Activated T-helper 1 cell treated with anti-CD3 and anti-CD28 coated beads, Interleukin-12 subunit alpha, Interleukin-12 subunit beta, Interleukin-2, Interleukin-4 antibody, amounts not matched to agents 30 ng/mL and 10 ng/mL and 1 ng/mL, durations not matched to agents 14 hours and 24 hours and 36 hours (primary cell): ENCODE results near the gene OR6S1. TPM values are rescaled to one million over a fixed set of nuclear protein-coding genes. Genes with fewer than 3 reads are reported as not detected.
A peak's percentile ranks its signal among the peaks of the same experiment; 100 is the strongest.

Source experiments
- DNase-seq: peaks from one replicate; pipeline ENCODE4 v3.0.0; 2021; ENCODE audit warnings: low spot score
- H3K27ac Mint-ChIP-seq: one replicate; pipeline ENCODE4 v1.8.0; 2021; ENCODE audit warnings: mild to moderate bottlenecking, mixed read lengths
- H3K27me3 Mint-ChIP-seq: one replicate; pipeline ENCODE4 v1.8.0; 2022; ENCODE audit warnings: mild to moderate bottlenecking, moderate library complexity, mixed read lengths; ENCODE audit not compliant: insufficient read depth
- H3K36me3 Mint-ChIP-seq: one replicate; pipeline ENCODE4 v1.8.0; 2021; ENCODE audit warnings: low read depth, mixed read lengths
- H3K4me1 Mint-ChIP-seq: one replicate; pipeline ENCODE4 v1.8.0; 2021; ENCODE audit warnings: low read depth, mixed read lengths
- H3K4me3 Mint-ChIP-seq: one replicate; pipeline ENCODE4 v1.8.0; 2021; ENCODE audit warnings: mild to moderate bottlenecking, moderate library complexity, mixed read lengths
- H3K9me3 Mint-ChIP-seq: one replicate; pipeline ENCODE4 v1.8.0; 2021; ENCODE audit warnings: mixed read lengths
- intact Hi-C: fragments of 100-400 bp; cut with micrococcal nuclease; formaldehyde crosslinking; loops from one replicate; pipeline ENCODE4 v1.15.1; 2024
- total RNA-seq: library from RNA; stranded (reverse); gene quantifications from 2 replicates; pipeline ENCODE4 v1.2.3, GENCODE V29; 2022

OR6S1 gene
- total RNA-seq, 1 donor from 2014 or later: not detected

GRCh38 chr14:20632448-20632830, 9.1 kb downstream of the OR6S1 start:
- H3K27me3 Mint-ChIP-seq: peaks cover 80% of the 10 kb centered on the region
- intact Hi-C loops: loop anchor here (2.0 to 5.0 kb wide), 3 partner anchors 58 to 340 kb away; partner anchors contain the start of gene PARP2
- DNase-seq: no peak

DNA sequence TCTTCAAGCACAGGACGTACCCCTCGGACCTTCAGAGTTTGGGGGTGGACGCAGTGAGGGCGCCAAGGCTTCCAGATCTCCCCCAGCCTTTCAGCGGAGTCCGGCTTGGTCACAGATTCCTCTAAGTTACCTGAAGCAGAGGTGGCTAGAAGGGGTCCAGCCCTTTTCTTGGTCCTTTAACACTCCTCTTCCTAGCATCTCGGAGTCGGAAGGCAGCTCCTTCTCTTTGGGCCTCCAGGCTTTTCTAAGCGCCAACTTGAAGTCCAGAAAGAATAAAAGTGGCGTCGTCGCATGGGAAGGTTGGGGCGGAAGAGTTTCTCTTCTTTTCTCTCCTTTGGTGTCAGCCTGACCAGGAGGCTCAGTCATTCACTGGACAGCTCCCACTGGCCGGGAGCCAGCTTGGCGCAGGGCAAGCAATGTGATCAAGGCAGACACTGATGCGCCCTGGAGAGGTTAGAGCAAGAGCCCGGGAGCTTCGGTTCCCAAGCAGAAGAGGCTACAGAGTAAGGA, 9.6 kb downstream of the OR6S1 start:
- intact Hi-C loops: loop anchor here (2.0 to 5.0 kb wide), 3 partner anchors 59 to 340 kb away; partner anchors contain the start of gene PARP2
- Mint-ChIP-seq H3K9me3 (peaks cover 4% of the 10 kb centered on the region), H3K36me3 (peaks cover 3% of the 10 kb centered on the region), H3K4me3 (peak overlapping the region; percentile 85), H3K27ac (peak overlapping the region; percentile 21), H3K27me3 (peaks cover 82% of the 10 kb centered on the region), H3K4me1 (peaks cover 65% of the 10 kb centered on the region)
- no peak for DNase-seq

More at GRCh38 chr14:20632448-20632830, 9.1 kb downstream of the OR6S1 start:
- H3K4me1 Mint-ChIP-seq: peaks cover 60% of the 10 kb centered on the region
- H3K36me3 Mint-ChIP-seq: peaks cover 3% of the 10 kb centered on the region
- peak overlapping the region; percentile 91 for H3K27ac Mint-ChIP-seq
- H3K4me3 Mint-ChIP-seq: peak overlapping the region; percentile 85
- H3K9me3 Mint-ChIP-seq: peaks cover 4% of the 10 kb centered on the region

GRCh38 chr14:20631023-20631879, 10.2 kb downstream of the OR6S1 start:
- H3K27me3 Mint-ChIP-seq: peaks cover 83% of the 10 kb centered on the region
- peaks cover 4% of the 10 kb centered on the region for H3K9me3 Mint-ChIP-seq
- peaks cover 3% of the 10 kb centered on the region for H3K36me3 Mint-ChIP-seq
- intact Hi-C loops: loop anchor here (5.0 kb wide), 2 partner anchors 289 to 341 kb away; partner anchors contain the start of gene PARP2
- peak overlapping the region; percentile 63 for H3K27ac Mint-ChIP-seq
- no peak for DNase-seq
- peaks cover 72% of the 10 kb centered on the region for H3K4me1 Mint-ChIP-seq
- H3K4me3 Mint-ChIP-seq: peak overlapping the region; percentile 85

- peaks cover 3% of the 10 kb centered on the region for H3K36me3 Mint-ChIP-seq
- intact Hi-C loops: loop anchor here (5.0 kb wide), 2 partner anchors 288 to 342 kb away; partner anchors contain the start of gene PARP2
- H3K4me1 Mint-ChIP-seq: peaks cover 79% of the 10 kb centered on the region
- no peak for DNase-seq
- H3K9me3 Mint-ChIP-seq: peaks cover 4% of the 10 kb centered on the region
- peaks cover 82% of the 10 kb centered on the region for H3K27me3 Mint-ChIP-seq
- H3K27ac Mint-ChIP-seq: peak overlapping the region; percentile 63
- H3K4me3 Mint-ChIP-seq: peak overlapping the region; percentile 75
These were observed 11.0 kb downstream of the OR6S1 start for GRCh38 chr14:20630340-20631022.

GRCh38 chr14:20628063-20628854, 13.2 kb downstream of the OR6S1 start:
- no peak overlapping the region for H3K27ac Mint-ChIP-seq
- H3K9me3 Mint-ChIP-seq: no peaks in the 10 kb centered on the region
- H3K27me3 Mint-ChIP-seq: peaks cover 76% of the 10 kb centered on the region
- no peak overlapping the region for H3K4me3 Mint-ChIP-seq
- peaks cover 89% of the 10 kb centered on the region for H3K4me1 Mint-ChIP-seq
- intact Hi-C loops: no loop called here
- peaks cover 6% of the 10 kb centered on the region for H3K36me3 Mint-ChIP-seq
- DNase-seq: no peak

GRCh38 chr14:20627346-20628027, 14.0 kb downstream of the OR6S1 start:
- peaks cover 6% of the 10 kb centered on the region for H3K36me3 Mint-ChIP-seq
- H3K4me3 Mint-ChIP-seq: no peak overlapping the region
- no peak overlapping the region for H3K27ac Mint-ChIP-seq
- intact Hi-C loops: no loop called here
- H3K9me3 Mint-ChIP-seq: no peaks in the 10 kb centered on the region
- no peak for DNase-seq
- peaks cover 89% of the 10 kb centered on the region for H3K4me1 Mint-ChIP-seq
- peaks cover 70% of the 10 kb centered on the region for H3K27me3 Mint-ChIP-seq

GRCh38 chr14:20626274-20626673, 15.2 kb downstream of the OR6S1 start:
- no peak overlapping the region for H3K27ac Mint-ChIP-seq
- peaks cover 64% of the 10 kb centered on the region for H3K27me3 Mint-ChIP-seq
- intact Hi-C loops: no loop called here
- peaks cover 90% of the 10 kb centered on the region for H3K4me1 Mint-ChIP-seq
- H3K36me3 Mint-ChIP-seq: peaks cover 10% of the 10 kb centered on the region
- H3K9me3 Mint-ChIP-seq: no peaks in the 10 kb centered on the region
- peak overlapping the region; percentile 29 for H3K4me3 Mint-ChIP-seq
- DNase-seq: no peak

GRCh38 chr14:20624495-20625070, 16.9 kb downstream of the OR6S1 start:
- Mint-ChIP-seq H3K4me1 (peaks cover 78% of the 10 kb centered on the region), H3K4me3 (peak overlapping the region; percentile 77), H3K9me3 (no peaks in the 10 kb centered on the region), H3K27ac (peak overlapping the region; percentile 87), H3K27me3 (peaks cover 51% of the 10 kb centered on the region), H3K36me3 (peaks cover 10% of the 10 kb centered on the region)
- intact Hi-C loops: loop anchor here (1.0 kb wide), 3 partner anchors 9 to 59 kb away; no protein-coding TSS in a partner anchor
- DNase-seq: peak; percentile 28

DNA sequence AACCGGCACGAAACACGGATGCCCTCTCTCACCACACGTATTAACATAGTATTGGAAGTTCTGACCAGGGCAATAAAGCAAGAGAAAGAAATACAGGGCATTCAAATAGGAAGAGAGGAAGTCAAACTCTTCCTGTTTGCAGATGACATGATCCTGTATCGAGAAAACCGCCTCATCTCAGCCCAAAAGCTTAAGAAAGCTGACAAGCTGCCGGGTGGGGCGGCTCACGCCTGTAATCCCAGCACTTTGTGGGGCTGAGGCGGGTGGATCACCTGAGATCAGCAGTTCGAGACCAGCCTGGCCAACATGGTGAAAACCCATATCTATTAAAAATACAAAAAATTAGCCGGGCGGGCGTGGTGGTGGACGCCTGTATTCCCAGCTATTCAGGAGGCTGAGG, 17.7 kb downstream of the OR6S1 start:
- peak overlapping the region; percentile 10 for H3K27ac Mint-ChIP-seq
- no peaks in the 10 kb centered on the region for H3K9me3 Mint-ChIP-seq
- peaks cover 45% of the 10 kb centered on the region for H3K27me3 Mint-ChIP-seq
- intact Hi-C loops: no loop called here
- DNase-seq: no peak
- H3K4me1 Mint-ChIP-seq: peaks cover 73% of the 10 kb centered on the region
- peak overlapping the region; percentile 77 for H3K4me3 Mint-ChIP-seq
- H3K36me3 Mint-ChIP-seq: peaks cover 10% of the 10 kb centered on the region

- peaks cover 68% of the 10 kb centered on the region for H3K4me1 Mint-ChIP-seq
- peaks cover 37% of the 10 kb centered on the region for H3K27me3 Mint-ChIP-seq
- peak overlapping the region; percentile 44 for H3K4me3 Mint-ChIP-seq
These were observed 18.6 kb downstream of the OR6S1 start for GRCh38 chr14:20622816-20623291.

DNA sequence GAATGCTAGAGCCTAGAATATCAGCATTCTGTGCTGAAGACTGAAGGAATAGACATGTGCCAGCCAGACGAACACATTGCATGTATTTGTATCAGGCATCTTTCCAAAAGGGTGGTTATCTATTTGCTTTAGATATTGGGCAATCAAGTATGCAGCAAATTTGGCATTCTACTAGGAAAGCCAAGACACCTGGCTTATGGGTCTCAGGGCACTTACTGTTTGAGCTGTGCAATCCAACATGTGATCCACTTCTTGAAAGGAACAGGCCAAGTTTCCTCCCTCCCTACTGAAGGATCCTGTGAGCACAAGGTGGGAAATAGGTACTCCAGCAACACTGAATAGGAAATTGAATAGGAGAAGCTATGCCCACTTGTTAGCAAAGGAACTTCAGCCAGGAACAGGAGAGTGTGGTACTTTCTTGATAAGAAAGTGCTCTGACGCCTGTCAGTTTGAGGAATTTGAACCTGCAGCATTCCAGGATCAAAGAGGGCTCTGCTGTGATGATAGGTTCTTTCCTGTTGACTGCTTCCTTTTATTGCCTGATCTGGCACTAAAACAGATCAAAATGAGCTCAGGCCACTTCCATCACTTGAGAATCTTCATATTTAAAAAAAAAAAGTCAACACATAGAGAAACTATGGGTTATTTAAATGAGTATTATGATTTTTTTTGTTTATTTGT, 20.6 kb downstream of the OR6S1 start:
- Mint-ChIP-seq H3K36me3 (peaks cover 7% of the 10 kb centered on the region), H3K9me3 (no peaks in the 10 kb centered on the region), H3K27me3 (peaks cover 19% of the 10 kb centered on the region), H3K4me1 (peaks cover 56% of the 10 kb centered on the region), H3K27ac (no peak overlapping the region), H3K4me3 (no peak overlapping the region)
- DNase-seq: no peak
- intact Hi-C loops: no loop called here

More at GRCh38 chr14:20622816-20623291, 18.6 kb downstream of the OR6S1 start:
- no peak for DNase-seq
- Mint-ChIP-seq H3K9me3 (no peaks in the 10 kb centered on the region), H3K36me3 (peaks cover 7% of the 10 kb centered on the region), H3K27ac (peak overlapping the region; percentile 50)
- intact Hi-C loops: no loop called here
